HCT116 (cell line): ENCODE data around the gene MZT2A. TPM values are rescaled to one million over a fixed set of nuclear protein-coding genes. Genes with fewer than 3 reads are reported as not detected.
A peak's percentile ranks its signal among the peaks of the same experiment; 100 is the strongest.
"Not testable (repeated sequence)": the region's sequence is repeated elsewhere in the genome, so short reads cannot be mapped to it uniquely, and the experiment has no call there.

ENCODE experiments used
- ATAC-seq: fragments of 200-7000 bp; cut with Tn5 transposase; 2 replicates; pipeline ENCODE4 v1.9.1; 2020; ENCODE audit warnings: mild to moderate bottlenecking, moderate library complexity
- BruUV-seq: library from RNA; stranded (reverse); fragments of 400-500 nt; replicated peaks from 2 replicates; lab custom pipeline; 2021; lab: Mats Ljungman, UMichigan
- CTCF ChIA-PET: fragments of 300-600 bp; sonication (Branson Sonifier 250); formaldehyde crosslinking; loops from one replicate; lab custom pipeline; 2021; ENCODE audit warnings: antibody characterized with exemption; lab: Charles Lee
- POLR2A ChIA-PET: fragments of 300-600, 350-600 bp; sonication (Branson Sonifier 250); formaldehyde crosslinking; loops from one replicate; lab custom pipeline; 2021; ENCODE audit warnings: antibody characterized with exemption; lab: Charles Lee
- RAD21 ChIA-PET, 2 experiments: fragments of 300-600 bp; sonication (Branson Sonifier 250); formaldehyde crosslinking; loops; one replicate each; lab custom pipeline; 2023; ENCODE audit warnings: low total read pairs in 2 of 2; ENCODE audit not compliant: uncharacterized antibody in 2 of 2, unreplicated experiment in 2 of 2, low non-redundant PET in 1 of 2; lab: Charles Lee
- DNase-seq: peaks from one replicate; pipeline ENCODE4 v3.0.0-alpha.2; 2010; ENCODE audit warnings: low read depth, low spot score
- H2AFZ ChIP-seq: fragments of 200-600 bp; shearing (Covaris generic), sonication (generic); 2 replicates; pipeline ENCODE4 v1.6.1; 2017; ENCODE audit warnings: low read depth, mixed run types, mixed read lengths, antibody characterized with exemption, low read length; ENCODE audit not compliant: poor library complexity, severe bottlenecking
- H3K27ac ChIP-seq: 2 replicates; pipeline ENCODE4 v1.5.1; 2012; ENCODE audit warnings: low read depth, low read length
- H3K27me3 ChIP-seq: fragments of 200-600 bp; sonication (generic); 2 replicates; pipeline ENCODE4 v1.6.1; 2016; ENCODE audit warnings: mixed run types, low read length, mixed read lengths; ENCODE audit not compliant: insufficient read depth
- H3K36me3 ChIP-seq, 2 experiments: fragments of 200-500 bp in 1 of 2; fragments of 200-600 bp in 1 of 2; sonication (Bioruptor generic) in 1 of 2; sonication (generic) in 1 of 2; 2 replicates each; pipeline versions ENCODE4 v1.5.1 to v1.6.1; 2014 to 2016; ENCODE audit warnings: low read length in 2 of 2, inconsistent platforms in 1 of 2, mixed read lengths in 1 of 2, mixed run types in 1 of 2; ENCODE audit not compliant: insufficient read depth in 2 of 2, control insufficient read depth in 1 of 2
- H3K4me1 ChIP-seq, 2 experiments: fragments of 200-600 bp in 1 of 2; sonication (generic) in 1 of 2; 2 replicates each; pipeline versions ENCODE4 v1.5.1 to v1.6.1; 2012 to 2017; ENCODE audit warnings: low read length in 2 of 2, inconsistent platforms in 1 of 2, mild to moderate bottlenecking in 1 of 2, mixed read lengths in 1 of 2, mixed run types in 1 of 2, moderate library complexity in 1 of 2; ENCODE audit not compliant: insufficient read depth in 2 of 2, control insufficient read depth in 1 of 2
- H3K4me2 ChIP-seq: fragments of 200-600 bp; sonication (generic); 2 replicates; pipeline ENCODE4 v1.6.1; 2017; ENCODE audit warnings: mixed run types, low read length, mixed read lengths
- H3K4me3 ChIP-seq, 2 experiments: fragments of 200-600 bp in 1 of 2; sonication (generic) in 1 of 2; replicated peaks in 1 of 2; 2 replicates each; pipeline ENCODE4 v1.5.1; 2011 to 2016; ENCODE audit warnings: low read length in 2 of 2, control low read depth in 1 of 2, low read depth in 1 of 2, mild to moderate bottlenecking in 1 of 2, mixed read lengths in 1 of 2, mixed run types in 1 of 2
- H3K79me2 ChIP-seq: fragments of 200-600 bp; sonication (generic); 2 replicates; pipeline ENCODE4 v1.6.1; 2017; ENCODE audit warnings: mild to moderate bottlenecking, mixed run types, low read length, moderate library complexity, mixed read lengths; ENCODE audit not compliant: insufficient read depth
- H3K9ac ChIP-seq: fragments of 200-600 bp; sonication (generic); 2 replicates; pipeline ENCODE4 v1.6.1; 2016; ENCODE audit warnings: low read length, mixed read lengths
- H3K9me2 ChIP-seq: fragments of 200-600 bp; sonication (generic), shearing (Covaris generic); 2 replicates; pipeline ENCODE4 v1.6.1; 2017; ENCODE audit warnings: mixed run types, mild to moderate bottlenecking, moderate library complexity; ENCODE audit not compliant: insufficient read depth
- H3K9me3 ChIP-seq, 2 experiments: fragments of 200-500 bp in 1 of 2; fragments of 200-600 bp in 1 of 2; sonication (Bioruptor generic) in 1 of 2; sonication (generic) in 1 of 2; 2 replicates each; pipeline ENCODE4 v1.6.1; 2014 to 2017; ENCODE audit warnings: low read length in 2 of 2, mixed read lengths in 2 of 2, inconsistent platforms in 1 of 2, low read depth in 1 of 2, mild to moderate bottlenecking in 1 of 2, mixed run types in 1 of 2, moderate library complexity in 1 of 2; ENCODE audit not compliant: control insufficient read depth in 1 of 2, insufficient read depth in 1 of 2
- H4K20me1 ChIP-seq: fragments of 200-600 bp; sonication (generic), shearing (Covaris generic); 2 replicates; pipeline ENCODE4 v1.6.1; 2017; ENCODE audit warnings: mixed run types, mild to moderate bottlenecking, moderate library complexity; ENCODE audit not compliant: insufficient read depth
- CBX3 ChIP-seq: IDR thresholded peaks from 2 replicates; pipeline ENCODE4 v1.6.1; 2012; ENCODE audit warnings: low read depth
- CTCF ChIP-seq, 3 experiments: fragments of 200-600 bp in 1 of 3; sonication (generic) in 1 of 3; IDR thresholded peaks in 2 of 3; conservative IDR thresholded peaks in 1 of 3; 2 replicates each; pipeline ENCODE4 v1.5.1; 2012 to 2017; ENCODE audit warnings: low read depth in 2 of 3, low read length in 2 of 3, antibody characterized with exemption in 1 of 3, borderline replicate concordance in 1 of 3, control low read depth in 1 of 3, mild to moderate bottlenecking in 1 of 3, mixed read lengths in 1 of 3, mixed run types in 1 of 3, moderate library complexity in 1 of 3; ENCODE audit not compliant: insufficient read depth in 1 of 3
- FOSL1 ChIP-seq: IDR thresholded peaks from 2 replicates; pipeline ENCODE4 v1.6.1; 2012; ENCODE audit warnings: low read depth
- POLR2A ChIP-seq: IDR thresholded peaks from 2 replicates; pipeline ENCODE4 v1.7.0; 2011; ENCODE audit warnings: borderline replicate concordance; ENCODE audit not compliant: insufficient read depth, insufficient read length; ENCODE audit errors: extremely low read depth
- RAD21 ChIP-seq: IDR thresholded peaks from 2 replicates; pipeline ENCODE4 v1.6.1; 2012; ENCODE audit warnings: low read depth, mild to moderate bottlenecking
- TCF7L2 ChIP-seq: IDR thresholded peaks from 2 replicates; pipeline ENCODE4 v1.7.0; 2011; ENCODE audit warnings: borderline replicate concordance, inconsistent platforms; ENCODE audit not compliant: insufficient read depth, insufficient read length; ENCODE audit errors: extremely low read depth
- intact Hi-C: fragments of 100-400 bp; cut with micrococcal nuclease; formaldehyde crosslinking; loops from 2 replicates; pipeline ENCODE4 v1.10.0; 2022
- total RNA-seq: library from RNA; stranded (reverse); gene quantifications from one replicate; pipeline ENCODE4 v1.2.1, GENCODE V29; 2021; ENCODE audit not compliant: unreplicated experiment

Gene MZT2A
- total RNA-seq, 1 experiment from 2014 or later: 203 TPM

GRCh38 chr2:131516621-131517020 is 24.4 kb upstream of the MZT2A start:
- H3K27ac ChIP-seq, H2AFZ ChIP-seq, H3K9me2 ChIP-seq, H3K79me2 ChIP-seq, H3K9me3 ChIP-seq, POLR2A ChIA-PET, H3K4me3 ChIP-seq, H3K9ac ChIP-seq, H3K4me1 ChIP-seq, H4K20me1 ChIP-seq, BruUV-seq, CTCF ChIA-PET, RAD21 ChIA-PET, H3K36me3 ChIP-seq, H3K4me2 ChIP-seq, H3K27me3 ChIP-seq, intact Hi-C loops, DNase-seq: not testable (repeated sequence)
- peak; percentile 64 for ATAC-seq
- TF ChIP-seq RAD21 (peak; percentile 10; the same call in 1 of the 2 replicates), CTCF (IDR thresholded peaks at IDR 0.05 in 2 of 3, conservative IDR thresholded peaks at IDR 0.05 in 1 of 3; ENCODE audit: borderline replicate concordance in 1 of 3, insufficient read depth in 1 of 3, low read depth in 2 of 3, low read length in 2 of 3) (peak in 2 of 3 experiments; percentile 29 to 37; a peak in 3 of 6 replicates)

GRCh38 chr2:131516011-131516410 is 23.8 kb upstream of the MZT2A start:
- BruUV-seq: no TSS peak
- ATAC-seq: peak; percentile 12; the same call in 1 of the 2 replicates
- Histone ChIP-seq H3K4me1 (no peaks in the 10 kb centered on the region), H3K9me2 (no peaks in the 10 kb centered on the region), H3K4me3 (no peak overlapping the region), H3K36me3 (no peaks in the 10 kb centered on the region), H3K79me2 (no peaks in the 10 kb centered on the region), H3K27ac (no peak overlapping the region), H3K9ac (no peak overlapping the region), H2AFZ (no peak overlapping the region), H3K4me2 (no peak overlapping the region), H3K27me3 (no peaks in the 10 kb centered on the region), H3K9me3 (no peaks in the 10 kb centered on the region), H4K20me1 (no peaks in the 10 kb centered on the region)
- intact Hi-C loops: no loop called here
- DNase-seq: no peak
- TF ChIP-seq POLR2A: no peak
- TF ChIP-seq FOSL1: no peak
- TF ChIP-seq CBX3: no peak
- TF ChIP-seq TCF7L2: no peak
- RAD21 ChIA-PET: no interaction called here
- POLR2A ChIA-PET: no interaction called here
- CTCF ChIA-PET: no interaction called here

- H3K4me1 ChIP-seq, RAD21 ChIA-PET, H3K4me3 ChIP-seq, H3K9me2 ChIP-seq, H3K9ac ChIP-seq, H4K20me1 ChIP-seq, H2AFZ ChIP-seq, H3K79me2 ChIP-seq, H3K27ac ChIP-seq, CTCF ChIA-PET, intact Hi-C loops, H3K27me3 ChIP-seq, POLR2A ChIA-PET, ATAC-seq, BruUV-seq, H3K4me2 ChIP-seq, DNase-seq, H3K36me3 ChIP-seq, H3K9me3 ChIP-seq: not testable (repeated sequence)
These were observed 23.0 kb upstream of the MZT2A start for GRCh38 chr2:131515235-131515634.
